ELR (cell line): ENCODE results near the gene RCOR3.
A peak's percentile ranks its signal among the peaks of the same experiment; 100 is the strongest.
"Not testable (repeated sequence)": the region's sequence is repeated elsewhere in the genome, so short reads cannot be mapped to it uniquely, and the experiment has no call there.

Source experiments
- DNase-seq: peaks from one replicate; pipeline ENCODE4 v3.0.0-alpha.2; 2015; ENCODE audit warnings: low read depth

RCOR3 gene

GRCh38 chr1:211340622-211341507 lies 81.7 kb downstream of the RCOR3 start:
- no peak for DNase-seq

- DNase-seq: no peak
These were observed 82.8 kb downstream of the RCOR3 start for GRCh38 chr1:211341999-211342398.

GRCh38 chr1:211343607-211344006 lies 84.4 kb downstream of the RCOR3 start:
- DNase-seq: peak; percentile 25

GRCh38 chr1:211344152-211344618 lies 85.0 kb downstream of the RCOR3 start:
- DNase-seq: no peak

DNA sequence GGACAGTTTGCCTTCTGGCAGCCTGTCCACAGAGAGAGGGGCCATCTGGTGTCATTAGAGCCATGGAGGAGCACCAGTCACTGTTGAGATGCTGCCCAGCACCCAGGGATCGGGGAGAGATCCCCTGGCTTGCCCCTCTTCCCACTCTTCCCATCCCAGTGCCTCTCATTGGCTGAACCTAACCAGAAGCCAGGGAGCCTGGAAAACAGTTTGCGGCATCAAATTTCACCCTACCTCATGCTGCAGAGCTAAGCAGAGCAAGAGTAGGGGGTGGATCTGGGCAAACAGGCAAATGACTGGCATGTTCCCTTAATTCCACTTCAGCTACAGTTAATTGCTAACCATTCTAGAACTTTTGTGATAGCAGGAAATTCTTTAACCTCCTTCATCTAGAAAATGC lies 86.6 kb downstream of the RCOR3 start:
- no peak for DNase-seq

- DNase-seq: no peak
These were observed 88.1 kb downstream of the RCOR3 start for GRCh38 chr1:211347077-211347844.

GRCh38 chr1:211348547-211348946 lies 89.4 kb downstream of the RCOR3 start:
- DNase-seq: no peak

GRCh38 chr1:211349741-211350140 lies 90.6 kb downstream of the RCOR3 start:
- no peak for DNase-seq

DNA sequence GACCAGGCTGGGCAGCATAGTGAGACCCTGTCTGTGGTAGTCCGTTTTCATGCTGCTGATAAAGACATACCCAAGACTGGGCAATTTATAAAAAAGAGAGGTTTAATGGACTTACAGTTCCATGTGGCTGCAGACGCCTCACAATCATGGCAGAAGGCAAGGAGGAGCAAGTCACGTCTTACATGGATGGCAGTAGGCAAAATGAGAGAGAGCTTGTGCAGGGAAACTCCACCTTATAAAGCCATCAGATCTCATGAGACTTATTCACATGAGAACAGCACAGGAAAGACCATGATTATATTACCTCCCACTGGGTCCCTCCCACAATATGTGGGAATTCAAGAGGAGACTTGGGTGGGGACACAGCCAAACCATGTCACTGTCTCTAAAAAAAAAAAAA lies 92.9 kb downstream of the RCOR3 start:
- not testable (repeated sequence) for DNase-seq

DNA sequence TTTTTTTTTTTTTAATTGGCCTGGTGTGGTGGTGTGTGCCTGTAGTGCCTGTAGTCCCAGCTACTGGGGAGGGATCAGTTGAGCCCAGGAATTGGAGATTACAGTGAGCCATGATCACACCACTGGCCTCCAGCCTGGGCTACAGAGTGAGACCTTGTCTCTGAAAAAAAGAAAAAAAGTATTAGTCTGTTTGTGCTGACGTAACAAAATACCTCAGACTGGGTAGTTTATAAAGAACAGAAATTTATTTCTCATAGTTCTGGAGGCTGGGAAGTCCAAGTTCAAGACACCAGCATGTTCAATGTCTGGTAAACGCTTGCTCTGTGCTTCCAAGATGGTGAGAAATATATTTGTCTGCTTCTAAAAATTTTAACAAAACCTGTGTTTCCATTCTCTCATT lies 93.3 kb downstream of the RCOR3 start:
- no peak for DNase-seq

DNA sequence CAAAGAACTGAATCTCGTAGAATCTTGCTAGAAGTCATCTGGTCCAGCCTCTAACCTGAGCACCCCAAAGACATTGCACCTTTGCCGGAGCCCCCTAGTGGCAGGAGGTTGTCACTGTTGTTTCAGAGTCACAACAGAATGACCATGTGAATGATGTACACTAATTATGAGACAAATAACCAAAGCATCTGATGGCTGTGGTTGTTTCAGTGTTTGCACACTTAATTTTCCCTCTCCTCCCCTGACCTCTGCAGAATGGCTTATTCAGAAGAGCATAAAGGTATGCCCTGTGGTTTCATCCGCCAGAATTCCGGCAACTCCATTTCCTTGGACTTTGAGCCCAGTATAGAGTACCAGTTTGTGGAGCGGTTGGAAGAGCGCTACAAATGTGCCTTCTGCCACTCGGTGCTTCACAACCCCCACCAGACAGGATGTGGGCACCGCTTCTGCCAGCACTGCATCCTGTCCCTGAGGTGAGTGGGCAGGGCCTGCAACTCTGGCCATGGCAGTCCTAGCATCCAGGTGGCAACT lies 93.9 kb downstream of the RCOR3 start:
- peak; percentile 65 for DNase-seq

GRCh38 chr1:211353562-211354212 lies 94.5 kb downstream of the RCOR3 start:
- DNase-seq: no peak

- no peak for DNase-seq
These were observed 96.7 kb downstream of the RCOR3 start for GRCh38 chr1:211355873-211356272.

GRCh38 chr1:211356723-211357407 lies 97.7 kb downstream of the RCOR3 start:
- peak; percentile 29 for DNase-seq

DNA sequence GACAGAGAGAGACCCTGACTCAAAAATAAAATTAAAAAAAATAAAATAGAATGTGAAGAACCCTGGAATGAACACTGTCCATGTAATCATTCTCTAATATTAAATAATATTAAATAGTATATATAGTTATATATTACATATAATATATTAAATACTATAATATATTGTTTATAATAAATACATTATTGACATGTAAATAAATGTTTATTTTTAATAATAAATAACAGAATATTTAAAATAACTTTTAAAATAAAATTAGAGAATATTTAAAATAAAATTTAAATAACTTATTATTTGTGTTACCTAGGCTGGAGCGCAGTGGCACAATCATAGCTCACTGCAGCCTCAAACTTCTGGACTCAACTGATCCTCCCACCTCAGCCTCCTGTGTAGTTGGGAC lies 99.5 kb downstream of the RCOR3 start:
- no peak for DNase-seq

- DNase-seq: no peak
These were observed 100.7 kb downstream of the RCOR3 start for GRCh38 chr1:211359876-211360275.

DNA sequence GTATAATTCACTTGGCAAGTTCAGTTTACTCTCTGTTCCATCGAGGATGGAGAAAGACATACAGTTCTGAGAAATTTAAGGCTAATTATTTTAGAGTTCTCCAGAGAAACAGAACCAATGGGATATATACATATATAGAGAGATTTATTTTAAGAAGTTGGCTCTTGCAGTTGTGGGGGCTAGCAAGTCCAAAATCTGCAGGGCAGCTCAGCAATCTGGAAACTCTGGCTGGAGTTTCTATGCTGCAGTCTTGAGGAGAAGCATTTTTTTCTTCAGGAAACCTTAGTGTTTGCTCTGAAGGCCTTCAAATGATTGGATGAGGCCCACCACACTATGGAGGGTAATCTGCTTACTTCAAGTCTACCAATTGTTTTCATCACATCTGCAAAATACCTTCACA lies 102.0 kb downstream of the RCOR3 start:
- no peak for DNase-seq
